Cerebellar cortex (tissue), 1 donor: Measurements from ENCODE around the gene KLHL30.

Experiments used
- DNase-seq: peaks from one replicate; pipeline ENCODE4 v3.0.0-alpha.2; 2015; ENCODE audit warnings: low spot score

The KLHL30 gene

GRCh38 chr2:238149841-238150572, 11.5 kb downstream of the KLHL30 start:
- DNase-seq = no peak

GRCh38 chr2:238150686-238151085, 12.2 kb downstream of the KLHL30 start:
- no peak for DNase-seq

- no peak for DNase-seq
These were observed 12.7 kb downstream of the KLHL30 start for GRCh38 chr2:238151205-238151604.

GRCh38 chr2:238151628-238152235, 13.3 kb downstream of the KLHL30 start:
- no peak for DNase-seq

GRCh38 chr2:238152771-238153688, 14.6 kb downstream of the KLHL30 start:
- no peak for DNase-seq

GRCh38 chr2:238154570-238154969, 16.1 kb downstream of the KLHL30 start:
- DNase-seq = no peak

GRCh38 chr2:238155051-238155760, 16.7 kb downstream of the KLHL30 start:
- no peak for DNase-seq

- DNase-seq = no peak
These were observed 17.6 kb downstream of the KLHL30 start for GRCh38 chr2:238155761-238156694.

GRCh38 chr2:238157506-238158017, 19.1 kb downstream of the KLHL30 start:
- DNase-seq = no peak

GRCh38 chr2:238158018-238158508, 19.6 kb downstream of the KLHL30 start:
- DNase-seq = no peak

- no peak for DNase-seq
These were observed 20.1 kb downstream of the KLHL30 start, which contains the start of gene ERFE for GRCh38 chr2:238158509-238159070. TSS of gene ERFE (plus strand) at chr2:238158970. CDS start at chr2:238159008, 38 bp downstream.

GRCh38 chr2:238159071-238159539, 20.6 kb downstream of the KLHL30 start:
- DNase-seq = no peak

GRCh38 chr2:238159661-238160205, 21.3 kb downstream of the KLHL30 start:
- DNase-seq = no peak

GRCh38 chr2:238160206-238161129, 22.0 kb downstream of the KLHL30 start:
- DNase-seq = no peak

GRCh38 chr2:238161291-238162051, 23.0 kb downstream of the KLHL30 start:
- DNase-seq = no peak

GRCh38 chr2:238162251-238162845, 23.9 kb downstream of the KLHL30 start:
- no peak for DNase-seq

GRCh38 chr2:238162846-238163441, 24.5 kb downstream of the KLHL30 start:
- DNase-seq = no peak
